Measurements from ENCODE around the gene OPRPN. TPM values are rescaled to one million over a fixed set of nuclear protein-coding genes. Genes with fewer than 3 reads are reported as not detected.

Gene OPRPN
- not detected in 2 replicates for total RNA-seq

DNA sequence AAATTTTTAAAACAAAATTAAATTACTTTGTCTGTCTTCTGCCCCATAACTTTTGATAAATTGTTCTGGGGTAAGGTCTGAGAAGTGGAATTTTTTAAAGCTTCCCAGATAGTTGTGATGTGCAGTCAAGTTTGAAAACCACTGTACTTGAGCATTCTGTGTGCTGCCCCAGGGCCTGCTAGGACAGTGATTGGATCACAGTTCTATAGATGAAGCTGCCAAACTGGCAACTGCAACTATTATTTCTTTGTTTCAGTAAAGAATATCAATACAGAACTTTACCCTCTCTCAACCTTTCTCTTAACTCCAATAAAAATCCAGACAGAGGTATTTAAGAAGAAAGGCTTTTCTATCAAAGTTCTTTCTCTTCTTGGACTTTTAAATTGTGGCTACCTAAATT, at the start of gene OPRPN:
OPRPN (plus strand) TSS at position 361 of the 400 bp plus-strand sequence. CDS start 1,346 bp downstream, outside the sequence.

DNA sequence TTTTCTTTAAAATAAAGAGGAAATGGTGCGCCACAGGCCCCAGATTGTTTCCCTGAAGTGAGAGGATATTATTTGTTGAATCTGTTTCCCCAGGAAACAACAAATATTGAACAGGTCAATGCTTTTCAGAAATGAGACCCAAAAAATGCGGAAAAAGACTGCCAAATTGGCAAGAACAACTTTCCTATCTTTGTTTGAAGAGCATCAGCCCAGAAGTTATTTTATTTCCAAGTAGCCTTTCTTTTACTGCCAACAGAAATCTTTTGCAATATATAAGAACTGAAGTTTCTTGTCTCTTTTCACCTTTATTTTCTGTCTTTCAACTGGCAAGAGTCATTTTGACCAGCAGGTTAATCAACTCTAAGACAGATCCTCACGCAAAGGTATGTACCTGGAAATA, 37.3 kb upstream of the OPRPN start, which contains the start of gene SMR3A:
SMR3A (plus strand) TSS at position 301 of the 400 bp plus-strand sequence. CDS start 1,356 bp downstream, outside the sequence.

GRCh38 chr4:70382691-70383181, 15.0 kb upstream of the OPRPN start, which contains the start of gene SMR3B:
TSS of gene SMR3B (plus strand) at chr4:70383131. CDS start at chr4:70384511, 1,380 bp downstream.

Other genes starting within 250 kb of the OPRPN start
- not detected in 2 replicates for gene PRR27, start 243.7 kb upstream of the OPRPN start, total RNA-seq
- gene ODAM, start 202.2 kb upstream of the OPRPN start, total RNA-seq = not detected in 2 replicates
- gene FDCSP, start 171.8 kb upstream of the OPRPN start, total RNA-seq = not detected in 2 replicates
- not detected in 2 replicates for gene CSN3, start 155.3 kb upstream of the OPRPN start, total RNA-seq
- not detected in 2 replicates for gene CABS1, start 63.0 kb upstream of the OPRPN start, total RNA-seq
- gene SMR3A, start 37.2 kb upstream of the OPRPN start, total RNA-seq = not detected in 2 replicates
- gene SMR3B, start 14.8 kb upstream of the OPRPN start, total RNA-seq = not detected in 2 replicates
- not detected in 2 replicates for gene MUC7, start 74.3 kb downstream of the OPRPN start, total RNA-seq
- gene AMTN, start 120.6 kb downstream of the OPRPN start, total RNA-seq = 0.43 TPM in 1 of 2 replicates, not detected in the other
- not detected in 2 replicates for gene AMBN, start 194.3 kb downstream of the OPRPN start, total RNA-seq
- gene ENAM, start 230.8 kb downstream of the OPRPN start, total RNA-seq = 0.11 and 0.13 TPM in 2 replicates

All from articular chondrocyte of knee joint (primary cell).